HepG2 (cell line): ENCODE measurements around the gene TRAF3. TPM values are rescaled to one million over a fixed set of nuclear protein-coding genes. Genes with fewer than 3 reads are reported as not detected.
A peak's percentile ranks its signal among the peaks of the same experiment; 100 is the strongest.

ENCODE experiments used
- ARNT ChIP-seq: fragments of 450-650 bp; IDR thresholded peaks from 2 replicates; pipeline ENCODE4 v1.6.1; 2017
- CREM ChIP-seq, 2 experiments: sonication (generic) in 1 of 2; formaldehyde crosslinking in 1 of 2; IDR thresholded peaks; 2 replicates each; pipeline versions ENCODE4 v1.4.0 to v1.6.1; 2016 to 2020; ENCODE audit warnings: antibody characterized with exemption in 1 of 2, mild to moderate bottlenecking in 1 of 2, missing genetic modification reagents in 1 of 2
- HIVEP1 ChIP-seq: sonication (generic); formaldehyde crosslinking; IDR thresholded peaks from 2 replicates; pipeline ENCODE4 v1.4.0; 2020; ENCODE audit warnings: mild to moderate bottlenecking, missing genetic modification reagents
- MXD4 ChIP-seq: IDR thresholded peaks from 2 replicates; pipeline ENCODE4 v1.6.1; 2016; ENCODE audit warnings: mild to moderate bottlenecking, missing biosample characterization, missing genetic modification reagents
- MYNN ChIP-seq: sonication (generic); formaldehyde crosslinking; IDR thresholded peaks from 2 replicates; pipeline ENCODE4 v1.4.0; 2020; ENCODE audit warnings: mild to moderate bottlenecking, low read depth, missing genetic modification reagents
- NFIB ChIP-seq: sonication (generic); formaldehyde crosslinking; IDR thresholded peaks from 2 replicates; pipeline ENCODE4 v1.9.0; 2021; ENCODE audit warnings: missing genetic modification reagents, mild to moderate bottlenecking, borderline replicate concordance
- NR2F6 ChIP-seq, 2 experiments: IDR thresholded peaks; 2 replicates each; pipeline ENCODE4 v1.6.1; 2016; ENCODE audit warnings: antibody characterized with exemption in 1 of 2, mild to moderate bottlenecking in 1 of 2
- PRDM4 ChIP-seq: sonication (generic); formaldehyde crosslinking; IDR thresholded peaks from 2 replicates; pipeline ENCODE4 v1.9.0; 2021; ENCODE audit warnings: missing genetic modification reagents, borderline replicate concordance
- RFXAP ChIP-seq: sonication (generic); formaldehyde crosslinking; IDR thresholded peaks from 2 replicates; pipeline ENCODE4 v1.4.0; 2020; ENCODE audit warnings: missing genetic modification reagents, borderline replicate concordance
- TERF1 ChIP-seq: sonication (generic); formaldehyde crosslinking; IDR thresholded peaks from 2 replicates; pipeline ENCODE4 v1.8.0; 2022; ENCODE audit warnings: mild to moderate bottlenecking, missing genetic modification reagents, moderate library complexity
- ZFP36L2 ChIP-seq: sonication (generic); formaldehyde crosslinking; IDR thresholded peaks from 2 replicates; pipeline ENCODE4 v1.4.0; 2020; ENCODE audit warnings: missing genetic modification reagents
- ZNF10 ChIP-seq: sonication (generic); formaldehyde crosslinking; IDR thresholded peaks from 2 replicates; pipeline ENCODE4 v1.4.0; 2020; ENCODE audit warnings: mild to moderate bottlenecking, low read depth, missing genetic modification reagents, borderline replicate concordance
- ZNF256 ChIP-seq: sonication (generic); formaldehyde crosslinking; conservative IDR thresholded peaks from 2 replicates; pipeline ENCODE4 v1.4.0; 2020; ENCODE audit warnings: missing genetic modification reagents
- ZNF274 ChIP-seq: sonication (generic); formaldehyde crosslinking; IDR thresholded peaks from 2 replicates; pipeline ENCODE4 v1.5.1; 2020; ENCODE audit warnings: mild to moderate bottlenecking, missing genetic modification reagents
- ZNF281 ChIP-seq: sonication (generic); formaldehyde crosslinking; IDR thresholded peaks from 2 replicates; pipeline ENCODE4 v1.4.0; 2020; ENCODE audit warnings: missing genetic modification reagents, borderline replicate concordance
- ZNF44 ChIP-seq: sonication (generic); formaldehyde crosslinking; IDR thresholded peaks from 2 replicates; pipeline ENCODE4 v1.5.1; 2020; ENCODE audit warnings: mild to moderate bottlenecking, missing genetic modification reagents
- ZNF564 ChIP-seq: sonication (generic); formaldehyde crosslinking; IDR thresholded peaks from 2 replicates; pipeline ENCODE4 v1.8.1; 2023; ENCODE audit warnings: mild to moderate bottlenecking, missing genetic modification reagents
- ZNF672 ChIP-seq: sonication (generic); formaldehyde crosslinking; IDR thresholded peaks from 2 replicates; pipeline ENCODE4 v1.8.1; 2022; ENCODE audit warnings: missing genetic modification reagents
- ZNF710 ChIP-seq: sonication (generic); formaldehyde crosslinking; IDR thresholded peaks from 2 replicates; pipeline ENCODE4 v1.5.0; 2020; ENCODE audit warnings: mild to moderate bottlenecking, missing genetic modification reagents, borderline replicate concordance
- ZNF766 ChIP-seq: sonication (generic); formaldehyde crosslinking; IDR thresholded peaks from 2 replicates; pipeline ENCODE4 v1.5.0; 2020; ENCODE audit warnings: missing genetic modification reagents, borderline replicate concordance
- ZNF776 ChIP-seq: sonication (generic); formaldehyde crosslinking; IDR thresholded peaks from 2 replicates; pipeline ENCODE4 v1.4.0; 2020; ENCODE audit warnings: mild to moderate bottlenecking, missing genetic modification reagents
- polyA plus RNA-seq, 8 experiments: library from polyadenylated mRNA; depleted of rRNA in 3 of 8; stranded (reverse) in 7 of 8; unstranded in 1 of 8; fragments of >200 nt; fragmentation: Illumina TruSeq in 4 of 8; extraction: Trizol in 4 of 8; gene quantifications; 2 replicates each; pipeline versions ENCODE4 v1.2.1 to v1.2.3, GENCODE V29; 2011 to 2016; ENCODE audit warnings: low read depth in 4 of 8, missing spikeins in 1 of 8, mixed read lengths in 1 of 8; ENCODE audit not compliant: insufficient read depth in 1 of 8
- total RNA-seq, 5 experiments: library from RNA; depleted of rRNA; stranded (reverse); fragments of >200 nt; fragmentation: Illumina TruSeq; extraction: Trizol; gene quantifications; 2 replicates each; pipeline ENCODE4 v1.2.3, GENCODE V29; 2016; ENCODE audit warnings: low read depth in 1 of 5

Gene TRAF3
- total and polyA plus RNA-seq, 2 of the 13 experiments (the other 11 are each of a cell fraction or from before 2014, with no cell fraction given): 6.9 to 12.2 TPM

GRCh38 chr14:102776761-102777710 lies at the start of gene TRAF3 (continued):
- no peak for TF ChIP-seq NR2F6 (IDR thresholded peaks at IDR 0.05)
- TF ChIP-seq NR2F6 (CRISPR knock-in tag; IDR thresholded peaks at IDR 0.05): no peak
- TF ChIP-seq MXD4 (CRISPR knock-in tag): no peak
- TF ChIP-seq TERF1 (CRISPR knock-in tag): no peak
- no peak for TF ChIP-seq CREM (IDR thresholded peaks at IDR 0.05)
- TF ChIP-seq CREM (CRISPR knock-in tag; IDR thresholded peaks at IDR 0.05): no peak
- TF ChIP-seq HIVEP1 (CRISPR knock-in tag): peak; percentile 39; the same call in 1 of the 2 replicates
- no peak for TF ChIP-seq RFXAP (CRISPR knock-in tag)
- TF ChIP-seq ZNF274 (CRISPR knock-in tag): 0 out of 2 replicates have a peak, but pooled peaks have one; percentile 10
- no peak for TF ChIP-seq ZNF10
- TF ChIP-seq MYNN (CRISPR knock-in tag): no peak
- TF ChIP-seq ZNF766: no peak
- TF ChIP-seq ZNF710 (CRISPR knock-in tag): no peak; the same call in 1 of the 2 replicates
- TF ChIP-seq ZFP36L2 (CRISPR knock-in tag): no peak
- TF ChIP-seq ZNF44 (CRISPR knock-in tag): no peak
- TF ChIP-seq ZNF256 (CRISPR knock-in tag): no peak
- TF ChIP-seq ARNT: no peak
- no peak for TF ChIP-seq NFIB (CRISPR knock-in tag)
- no peak for TF ChIP-seq ZNF564 (CRISPR knock-in tag)
- no peak for TF ChIP-seq ZNF776 (CRISPR knock-in tag)
- TF ChIP-seq ZNF281 (CRISPR knock-in tag): no peak
- no peak for TF ChIP-seq PRDM4 (CRISPR knock-in tag)
- no peak for TF ChIP-seq ZNF672
